Breast epithelium (tissue), 4 donors: ENCODE results near the gene PIK3R1. TPM values are rescaled to one million over a fixed set of nuclear protein-coding genes. Genes with fewer than 3 reads are reported as not detected.

ENCODE experiments used
- DNase-seq, 2 donors: peaks; one replicate each; pipeline ENCODE4 v3.0.0-alpha.2; 2019; ENCODE audit warnings: low spot score in 2 of 2
- H3K27ac ChIP-seq, 2 donors: fragments of 200-600 bp; sonication (generic) in 1 of 2; one replicate each; pipeline ENCODE4 v1.5.1; 2016 to 2019; ENCODE audit warnings: mild to moderate bottlenecking in 1 of 2
- H3K27me3 ChIP-seq, 2 donors: fragments of 200-600 bp; sonication (generic) in 1 of 2; one replicate each; pipeline versions ENCODE4 v1.5.1 to v1.6.0; 2017 to 2019; ENCODE audit warnings: control low read depth in 1 of 2, mild to moderate bottlenecking in 1 of 2
- H3K36me3 ChIP-seq: fragments of 200-600 bp; one replicate; pipeline ENCODE4 v1.5.1; 2019
- H3K4me1 ChIP-seq, 2 donors: fragments of 200-600 bp; sonication (generic); one replicate each; pipeline ENCODE4 v1.5.1; 2016 to 2019; ENCODE audit warnings: control low read depth in 1 of 2
- H3K4me3 ChIP-seq, 3 donors: fragments of 200-600 bp; sonication (generic); 1 replicate in 2 of 3; 2 replicates in 1 of 3; pipeline ENCODE4 v1.5.1; 2016 to 2019; ENCODE audit warnings: mild to moderate bottlenecking in 3 of 3, moderate library complexity in 2 of 3
- H3K9me3 ChIP-seq, 2 donors: fragments of 200-600 bp; sonication (generic) in 1 of 2; one replicate each; pipeline ENCODE4 v1.5.1; 2016 to 2019; ENCODE audit warnings: control low read depth in 1 of 2
- CTCF ChIP-seq, 3 donors: fragments of 450-650 bp; IDR thresholded peaks; one replicate each; pipeline ENCODE4 v1.5.1; 2016 to 2017; ENCODE audit warnings: antibody characterized with exemption in 3 of 3, mild to moderate bottlenecking in 3 of 3, moderate library complexity in 3 of 3
- POLR2A ChIP-seq: fragments of 450-650 bp; IDR thresholded peaks from one replicate; pipeline ENCODE4 v1.6.1; 2016; ENCODE audit warnings: antibody characterized with exemption, mild to moderate bottlenecking, moderate library complexity
- POLR2AphosphoS5 ChIP-seq, 3 donors: sonication (generic); formaldehyde crosslinking; IDR thresholded peaks; one replicate each; pipeline ENCODE4 v1.6.1; 2017; ENCODE audit warnings: antibody characterized with exemption in 3 of 3
- intact Hi-C: fragments of 100-400 bp; cut with DNase I; formaldehyde crosslinking; loops from one replicate; pipeline ENCODE4 v1.15.1; 2023; ENCODE audit warnings: low total_unique reads
- total RNA-seq, 3 donors: library from RNA; depleted of rRNA; stranded (reverse); fragments of >200 nt; gene quantifications; one replicate each; pipeline ENCODE4 v1.1.0, GENCODE V29; 2016

Gene PIK3R1
- total RNA-seq, 3 donors from 2014 or later, result 193 to 429 (median 275) TPM

GRCh38 chr5:68219161-68219816, 3.7 kb downstream of the PIK3R1 start:
- intact Hi-C loops, result no loop called here
- no peaks in the 10 kb centered on the region for H3K36me3 ChIP-seq
- peak overlapping the region; percentile 84 to 98 (median 96) for H3K4me3 ChIP-seq
- no peaks in the 10 kb centered on the region for H3K27me3 ChIP-seq
- H3K9me3 ChIP-seq, result peaks cover 0 to 8% of the 10 kb centered on the region in 2 donors
- peaks cover 0 to 8% of the 10 kb centered on the region in 2 donors for H3K4me1 ChIP-seq
- TF ChIP-seq POLR2A (no peak), POLR2AphosphoS5 (IDR thresholded peaks at IDR 0.05) (peak in 1 of 3 donors; percentile 24)
- peak overlapping the region; percentile 98 to 99 for H3K27ac ChIP-seq
- DNase-seq, result no peak

- Histone ChIP-seq H3K4me1 (peaks cover 0 to 12% of the 10 kb centered on the region in 2 donors), H3K27ac (peak overlapping the region; percentile 98 to 99), H3K9me3 (peaks cover 0 to 8% of the 10 kb centered on the region in 2 donors), H3K36me3 (no peaks in the 10 kb centered on the region), H3K4me3 (peak overlapping the region; percentile 84 to 98 (median 96)), H3K27me3 (no peaks in the 10 kb centered on the region)
- peak in 1 of 2 donors; percentile 50 for DNase-seq
- intact Hi-C loops, result no loop called here
- no peak for TF ChIP-seq CTCF (IDR thresholded peaks at IDR 0.05)
- peak in 1 of 3 donors; percentile 23 for TF ChIP-seq POLR2AphosphoS5 (IDR thresholded peaks at IDR 0.05)
- TF ChIP-seq POLR2A, result no peak
Observed at GRCh38 chr5:68220260-68220659, 4.7 kb downstream of the PIK3R1 start.

- Histone ChIP-seq H3K4me3 (peak overlapping the region in 2 of 3 donors; percentile 84 to 96), H3K4me1 (peaks cover 0 to 19% of the 10 kb centered on the region in 2 donors)
- intact Hi-C loops, result no loop called here
Observed at GRCh38 chr5:68220914-68221313, 5.4 kb downstream of the PIK3R1 start.

GRCh38 chr5:68221488-68221887, 5.9 kb downstream of the PIK3R1 start:
- H3K4me3 ChIP-seq, result peak overlapping the region in 2 of 3 donors; percentile 37 to 96
- no peaks in the 10 kb centered on the region for H3K27me3 ChIP-seq
- peaks cover 0 to 24% of the 10 kb centered on the region in 2 donors for H3K4me1 ChIP-seq
- H3K36me3 ChIP-seq, result no peaks in the 10 kb centered on the region
- peaks cover 0 to 8% of the 10 kb centered on the region in 2 donors for H3K9me3 ChIP-seq
- H3K27ac ChIP-seq, result peak overlapping the region; percentile 17 to 28
- DNase-seq, result no peak
- TF ChIP-seq POLR2A (no peak), CTCF (IDR thresholded peaks at IDR 0.05) (no peak), POLR2AphosphoS5 (IDR thresholded peaks at IDR 0.05) (no peak)
- intact Hi-C loops, result no loop called here

More at GRCh38 chr5:68220914-68221313, 5.4 kb downstream of the PIK3R1 start:
- TF ChIP-seq POLR2AphosphoS5 (IDR thresholded peaks at IDR 0.05) (no peak), POLR2A (no peak), CTCF (IDR thresholded peaks at IDR 0.05) (no peak)
- Histone ChIP-seq H3K27ac (peak overlapping the region; percentile 98 to 99), H3K36me3 (no peaks in the 10 kb centered on the region), H3K27me3 (no peaks in the 10 kb centered on the region), H3K9me3 (peaks cover 0 to 8% of the 10 kb centered on the region in 2 donors)
- no peak for DNase-seq

GRCh38 chr5:68222310-68222709, 6.8 kb downstream of the PIK3R1 start:
- Histone ChIP-seq H3K4me1 (peaks cover 0 to 24% of the 10 kb centered on the region in 2 donors), H3K4me3 (peak overlapping the region in 2 of 3 donors; percentile 37 to 96)
- no peak for DNase-seq

More at GRCh38 chr5:68222310-68222709, 6.8 kb downstream of the PIK3R1 start:
- intact Hi-C loops, result no loop called here
- TF ChIP-seq CTCF (IDR thresholded peaks at IDR 0.05) (no peak), POLR2AphosphoS5 (IDR thresholded peaks at IDR 0.05) (no peak), POLR2A (no peak)
- Histone ChIP-seq H3K9me3 (peaks cover 0 to 8% of the 10 kb centered on the region in 2 donors), H3K36me3 (no peaks in the 10 kb centered on the region), H3K27me3 (no peaks in the 10 kb centered on the region), H3K27ac (peak overlapping the region; percentile 17 to 28)
